KOPT-K1 (cell line): ENCODE data around the gene CAVIN2.

Experiments used
- H3K27ac ChIP-seq: fragments of 200-600 bp; sonication (generic); 2 replicates; pipeline ENCODE4 v1.5.1; 2016; ENCODE audit warnings: antibody characterized with exemption, mild to moderate bottlenecking, low read depth, low read length; ENCODE audit not compliant: poor library complexity, severe bottlenecking
- H3K36me3 ChIP-seq: fragments of 200-600 bp; sonication (generic); 2 replicates; pipeline ENCODE4 v1.5.1; 2017; ENCODE audit warnings: antibody characterized with exemption, mild to moderate bottlenecking, low read length, moderate library complexity; ENCODE audit not compliant: insufficient read depth
- H3K9me3 ChIP-seq: fragments of 200-600 bp; sonication (generic); 2 replicates; pipeline ENCODE4 v1.5.1; 2017; ENCODE audit warnings: antibody characterized with exemption, low read length, mild to moderate bottlenecking; ENCODE audit not compliant: insufficient read depth, poor library complexity, severe bottlenecking

CAVIN2 gene

GRCh38 chr2:191846515-191847476 is at the start of gene CAVIN2:
CAVIN2 (minus strand) TSS chr2:191847088; CDS start chr2:191846925, 163 bp downstream.
- no peaks in the 10 kb centered on the region for H3K36me3 ChIP-seq
- H3K27ac ChIP-seq, result no peak within 1 kb of the TSS
- H3K9me3 ChIP-seq, result no peaks in the 10 kb centered on the region

GRCh38 chr2:191895743-191896142 is 48.9 kb upstream of the CAVIN2 start:
- Histone ChIP-seq H3K27ac (no peak overlapping the region), H3K36me3 (no peaks in the 10 kb centered on the region), H3K9me3 (no peaks in the 10 kb centered on the region)

GRCh38 chr2:191895195-191895594 is 48.3 kb upstream of the CAVIN2 start:
- Histone ChIP-seq H3K36me3 (no peaks in the 10 kb centered on the region), H3K27ac (no peak overlapping the region), H3K9me3 (no peaks in the 10 kb centered on the region)

GRCh38 chr2:191894681-191895147 is 47.8 kb upstream of the CAVIN2 start:
- H3K9me3 ChIP-seq, result no peaks in the 10 kb centered on the region
- no peak overlapping the region for H3K27ac ChIP-seq

GRCh38 chr2:191892391-191892790 is 45.5 kb upstream of the CAVIN2 start:
- Histone ChIP-seq H3K27ac (no peak overlapping the region), H3K9me3 (no peaks in the 10 kb centered on the region), H3K36me3 (no peaks in the 10 kb centered on the region)

More at GRCh38 chr2:191894681-191895147, 47.8 kb upstream of the CAVIN2 start:
- H3K36me3 ChIP-seq, result no peaks in the 10 kb centered on the region

- Histone ChIP-seq H3K9me3 (no peaks in the 10 kb centered on the region), H3K36me3 (no peaks in the 10 kb centered on the region), H3K27ac (no peak overlapping the region)
Measured at GRCh38 chr2:191891656-191892055, 44.8 kb upstream of the CAVIN2 start.

- Histone ChIP-seq H3K27ac (no peak overlapping the region), H3K9me3 (no peaks in the 10 kb centered on the region), H3K36me3 (no peaks in the 10 kb centered on the region)
Measured at GRCh38 chr2:191889931-191890330, 43.0 kb upstream of the CAVIN2 start.

- no peaks in the 10 kb centered on the region for H3K36me3 ChIP-seq
- no peaks in the 10 kb centered on the region for H3K9me3 ChIP-seq
- H3K27ac ChIP-seq, result no peak overlapping the region
Measured at GRCh38 chr2:191888400-191889166, 41.7 kb upstream of the CAVIN2 start.

- Histone ChIP-seq H3K27ac (no peak overlapping the region), H3K9me3 (no peaks in the 10 kb centered on the region), H3K36me3 (no peaks in the 10 kb centered on the region)
Measured at GRCh38 chr2:191885650-191886049, 38.8 kb upstream of the CAVIN2 start.

GRCh38 chr2:191885098-191885497 is 38.2 kb upstream of the CAVIN2 start:
- Histone ChIP-seq H3K9me3 (no peaks in the 10 kb centered on the region), H3K27ac (no peak overlapping the region), H3K36me3 (no peaks in the 10 kb centered on the region)

- Histone ChIP-seq H3K36me3 (no peaks in the 10 kb centered on the region), H3K27ac (no peak overlapping the region), H3K9me3 (no peaks in the 10 kb centered on the region)
Measured at GRCh38 chr2:191881982-191882816, 35.3 kb upstream of the CAVIN2 start.

GRCh38 chr2:191878548-191879279 is 31.8 kb upstream of the CAVIN2 start:
- H3K9me3 ChIP-seq, result no peaks in the 10 kb centered on the region
- no peak overlapping the region for H3K27ac ChIP-seq
- H3K36me3 ChIP-seq, result no peaks in the 10 kb centered on the region

GRCh38 chr2:191877875-191878274 is 31.0 kb upstream of the CAVIN2 start:
- Histone ChIP-seq H3K27ac (no peak overlapping the region), H3K9me3 (no peaks in the 10 kb centered on the region), H3K36me3 (no peaks in the 10 kb centered on the region)

- H3K36me3 ChIP-seq, result no peaks in the 10 kb centered on the region
Measured at GRCh38 chr2:191875859-191876258, 29.0 kb upstream of the CAVIN2 start.

More at GRCh38 chr2:191875859-191876258, 29.0 kb upstream of the CAVIN2 start:
- Histone ChIP-seq H3K27ac (no peak overlapping the region), H3K9me3 (no peaks in the 10 kb centered on the region)
